Measurements from ENCODE around the gene CACNA2D2. TPM values are rescaled to one million over a fixed set of nuclear protein-coding genes. Genes with fewer than 3 reads are reported as not detected.

Gene CACNA2D2
- total RNA-seq, 2 experiments from 2014 or later = 0.45 to 0.55 TPM

DNA sequence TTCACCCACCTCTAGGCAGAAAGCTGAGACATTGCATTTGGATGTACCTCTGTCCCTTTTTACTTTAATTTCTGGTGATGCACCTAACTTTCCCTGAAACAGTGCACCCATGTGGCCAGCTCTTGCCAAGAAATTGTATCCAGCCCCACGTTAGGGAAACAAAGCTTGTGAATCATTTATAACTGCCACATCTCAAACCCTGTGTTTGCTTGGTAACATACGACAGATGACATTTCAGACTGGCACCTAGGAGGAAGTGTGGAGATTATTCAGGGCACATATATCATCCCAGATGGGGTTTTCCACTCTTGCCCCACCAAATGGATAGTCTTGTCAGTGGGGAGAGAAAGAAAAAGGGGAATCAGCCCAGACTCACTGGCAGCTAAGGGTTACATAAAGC is 150.7 kb downstream of the CACNA2D2 start:
- H3K27me3 Mint-ChIP-seq = no peaks in the 10 kb centered on the region
- DNase-seq = no peak
- CTCF ChIA-PET = interaction anchor here (0.6 to 7.0 kb wide), 7 partner anchors 10 to 203 kb away, joined by 3 to 31 read pairs (median 4); partner anchors contain the start of genes HYAL3, NAA80 and RASSF1
- peak overlapping the region; percentile 53 for H3K27ac Mint-ChIP-seq
- H3K9me3 Mint-ChIP-seq = no peaks in the 10 kb centered on the region
- POLR2A ChIA-PET = interaction anchor here (0.8 to 32.1 kb wide), 4 partner anchors 25 to 265 kb away, joined by 3 to 704 read pairs (median 4); partner anchors contain the start of genes HYAL2, RASSF1 and TUSC2
- peaks cover 69% of the 10 kb centered on the region for H3K4me1 Mint-ChIP-seq
- H3K4me3 Mint-ChIP-seq = no peak overlapping the region
- H3K36me3 Mint-ChIP-seq (ENCODE audit: low read depth) = peaks cover 53% of the 10 kb centered on the region

DNA sequence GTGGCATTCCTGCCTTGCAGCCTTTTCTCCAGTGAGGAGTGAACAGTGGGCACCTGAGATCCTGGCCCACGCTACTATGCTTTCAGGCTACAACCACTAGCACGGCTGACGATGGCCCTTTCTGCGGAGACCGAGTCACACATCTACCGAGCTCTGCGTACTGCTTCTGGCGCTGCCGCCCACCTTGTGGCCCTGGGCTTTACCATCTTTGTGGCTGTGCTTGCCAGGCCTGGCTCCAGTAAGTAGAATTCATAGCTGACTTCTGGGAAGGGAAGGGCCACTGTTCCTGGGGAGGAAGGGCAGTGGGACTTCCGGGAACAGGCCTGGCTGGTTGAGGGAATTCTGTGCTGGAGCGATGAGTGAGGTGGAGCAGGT is 152.1 kb downstream of the CACNA2D2 start:
- Mint-ChIP-seq H3K27me3 (no peaks in the 10 kb centered on the region), H3K9me3 (no peaks in the 10 kb centered on the region), H3K36me3 (ENCODE audit: low read depth) (peaks cover 49% of the 10 kb centered on the region), H3K4me1 (peaks cover 66% of the 10 kb centered on the region), H3K27ac (peak overlapping the region; percentile 93), H3K4me3 (peak overlapping the region; percentile 91)
- ChIA-PET CTCF (interaction anchor here (0.8 to 7.0 kb wide), 5 partner anchors 12 to 192 kb away, joined by 3 to 65 read pairs (median 31); partner anchors contain the start of genes HYAL3, NAA80 and RASSF1), POLR2A (interaction anchor here (1.1 to 32.1 kb wide), 12 partner anchors 8 to 260 kb away, joined by 3 to 704 read pairs (median 9); partner anchors contain the start of genes CISH, HEMK1, HYAL2 and HYAL3)
- no peak for DNase-seq

DNA sequence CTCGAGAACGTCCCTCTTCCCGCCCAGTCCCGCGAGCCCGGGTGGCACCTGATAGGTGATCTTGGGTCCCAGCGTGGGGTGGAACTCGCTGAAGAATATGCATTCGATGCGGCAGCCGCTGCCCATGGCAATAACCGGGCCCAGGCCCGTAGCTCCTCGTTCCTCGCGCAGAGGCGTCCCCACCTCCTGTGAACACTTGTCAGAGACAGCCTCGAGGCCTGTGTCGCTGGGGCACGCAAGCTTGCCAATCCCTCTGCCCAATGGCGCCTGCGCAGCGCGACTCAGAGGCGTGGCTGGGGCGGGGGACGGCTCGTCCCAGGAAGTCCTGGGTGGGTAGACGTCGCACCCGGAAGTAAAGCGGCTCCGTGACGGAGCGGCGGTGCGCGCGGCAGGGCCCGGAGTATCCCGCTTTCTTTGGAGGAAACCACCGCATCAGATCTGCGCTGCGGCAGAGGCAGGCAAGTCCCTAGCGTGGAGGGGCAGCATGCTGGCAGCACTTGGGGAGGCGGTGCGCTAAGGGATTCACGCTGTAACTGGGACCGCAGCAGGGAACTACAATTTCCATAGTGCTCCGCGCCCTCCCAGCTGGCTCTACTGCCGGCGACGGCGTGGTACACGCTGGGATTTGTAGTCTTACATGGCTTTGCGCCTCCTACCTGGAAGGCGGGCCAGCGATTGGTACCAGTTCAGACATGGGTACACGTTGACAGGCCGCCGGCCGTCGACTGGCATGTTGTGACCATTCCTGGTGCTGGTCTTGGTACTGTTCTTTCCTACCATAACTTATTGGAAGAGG is 152.7 kb downstream of the CACNA2D2 start, which contains the start of the genes CYB561D2 and NPRL2:
Gene CYB561D2, plus strand, starts transcription at position 336 of the 796 bp plus-strand sequence. CDS start 572 bp downstream, outside the sequence.
Gene NPRL2, minus strand, starts transcription at position 249 of the 796 bp plus-strand sequence. Its CDS starts 123 bp downstream, at position 126.
- ChIA-PET CTCF (interaction anchor here (0.7 to 7.0 kb wide), 11 partner anchors 9 to 263 kb away, joined by 3 to 65 read pairs (median 4); partner anchors contain the start of genes CISH, HYAL3, NAA80 and RASSF1), POLR2A (interaction anchor here (0.9 to 32.1 kb wide), 17 partner anchors 8 to 268 kb away, joined by 3 to 704 read pairs (median 5); partner anchors contain the start of genes CISH, HEMK1, HYAL2 and HYAL3)
- Mint-ChIP-seq H3K4me3 (peak within 1 kb of the TSS; percentile 91), H3K27ac (peak within 1 kb of the TSS; percentile 93), H3K27me3 (no peaks in the 10 kb centered on the region), H3K9me3 (no peaks in the 10 kb centered on the region), H3K4me1 (peaks cover 66% of the 10 kb centered on the region), H3K36me3 (ENCODE audit: low read depth) (peaks cover 49% of the 10 kb centered on the region)
- peak; percentile 99 for DNase-seq

DNA sequence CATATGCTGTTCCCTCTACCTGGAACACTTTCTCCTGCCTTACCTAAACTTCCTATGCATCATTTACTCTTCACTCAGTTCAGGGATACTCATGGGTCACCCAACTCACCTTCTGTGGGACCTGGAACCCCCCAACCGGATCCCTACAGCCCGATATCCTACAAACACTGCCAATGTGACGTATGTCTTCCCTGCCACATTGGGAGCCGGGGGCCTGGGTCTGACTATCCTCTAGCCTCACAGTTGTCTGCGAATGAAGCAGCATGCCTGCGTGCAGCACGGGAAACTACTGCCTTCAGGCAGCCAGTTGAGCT is 153.3 kb downstream of the CACNA2D2 start:
- Mint-ChIP-seq H3K9me3 (no peaks in the 10 kb centered on the region), H3K36me3 (ENCODE audit: low read depth) (peaks cover 46% of the 10 kb centered on the region), H3K27me3 (no peaks in the 10 kb centered on the region), H3K4me1 (peaks cover 67% of the 10 kb centered on the region), H3K27ac (peak overlapping the region; percentile 93), H3K4me3 (peak overlapping the region; percentile 91)
- ChIA-PET POLR2A (interaction anchor here (0.9 to 32.1 kb wide), 17 partner anchors 9 to 268 kb away, joined by 3 to 704 read pairs (median 5); partner anchors contain the start of genes CISH, HEMK1, HYAL2 and HYAL3), CTCF (interaction anchor here (0.7 to 7.0 kb wide), 10 partner anchors 10 to 263 kb away, joined by 3 to 65 read pairs (median 4); partner anchors contain the start of genes CISH, RASSF1 and TMEM115)
- no peak for DNase-seq

DNA sequence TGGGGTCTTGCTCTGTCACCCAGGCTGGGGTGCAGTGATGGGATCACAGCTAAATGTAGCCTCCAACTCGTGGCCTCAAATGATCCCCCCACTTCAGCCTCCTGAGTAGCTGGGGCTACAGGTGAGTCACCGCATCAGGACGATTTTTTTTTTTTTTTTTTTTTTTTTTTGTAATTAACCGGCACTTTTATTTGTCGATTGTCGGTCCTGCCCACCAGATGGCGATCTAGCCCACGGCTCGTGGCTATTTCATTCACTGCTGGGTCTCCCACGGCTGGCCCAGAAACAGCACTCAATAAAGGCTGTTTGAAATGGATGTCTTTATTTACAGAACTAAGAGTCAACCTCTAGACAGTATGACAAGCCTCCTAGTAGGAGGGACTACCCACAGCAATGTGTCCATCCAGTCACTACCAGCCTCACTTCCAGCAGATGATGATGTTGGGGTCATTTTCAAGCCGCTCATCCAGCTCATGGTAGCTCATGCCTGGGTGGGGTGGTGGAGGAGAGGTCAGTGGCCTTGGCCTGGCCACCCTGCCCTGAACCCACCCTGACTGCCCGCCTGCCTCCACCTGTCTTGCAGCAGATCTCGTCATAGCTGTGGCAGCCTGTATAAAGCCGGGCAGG is 156.1 kb downstream of the CACNA2D2 start:
- Mint-ChIP-seq H3K4me1 (peaks cover 83% of the 10 kb centered on the region), H3K27me3 (no peaks in the 10 kb centered on the region), H3K4me3 (no peak overlapping the region), H3K9me3 (no peaks in the 10 kb centered on the region), H3K36me3 (ENCODE audit: low read depth) (peaks cover 30% of the 10 kb centered on the region), H3K27ac (peak overlapping the region; percentile 58)
- POLR2A ChIA-PET = interaction anchor here (0.8 to 32.1 kb wide), 7 partner anchors 10 to 265 kb away, joined by 3 to 704 read pairs (median 12); partner anchors contain the start of genes C3orf18, CISH, HYAL2 and HYAL3
- peak; percentile 83 for DNase-seq
- CTCF ChIA-PET = interaction anchor here (0.6 to 7.0 kb wide), 14 partner anchors 9 to 285 kb away, joined by 3 to 65 read pairs (median 4); partner anchors contain the start of gene RASSF1

DNA sequence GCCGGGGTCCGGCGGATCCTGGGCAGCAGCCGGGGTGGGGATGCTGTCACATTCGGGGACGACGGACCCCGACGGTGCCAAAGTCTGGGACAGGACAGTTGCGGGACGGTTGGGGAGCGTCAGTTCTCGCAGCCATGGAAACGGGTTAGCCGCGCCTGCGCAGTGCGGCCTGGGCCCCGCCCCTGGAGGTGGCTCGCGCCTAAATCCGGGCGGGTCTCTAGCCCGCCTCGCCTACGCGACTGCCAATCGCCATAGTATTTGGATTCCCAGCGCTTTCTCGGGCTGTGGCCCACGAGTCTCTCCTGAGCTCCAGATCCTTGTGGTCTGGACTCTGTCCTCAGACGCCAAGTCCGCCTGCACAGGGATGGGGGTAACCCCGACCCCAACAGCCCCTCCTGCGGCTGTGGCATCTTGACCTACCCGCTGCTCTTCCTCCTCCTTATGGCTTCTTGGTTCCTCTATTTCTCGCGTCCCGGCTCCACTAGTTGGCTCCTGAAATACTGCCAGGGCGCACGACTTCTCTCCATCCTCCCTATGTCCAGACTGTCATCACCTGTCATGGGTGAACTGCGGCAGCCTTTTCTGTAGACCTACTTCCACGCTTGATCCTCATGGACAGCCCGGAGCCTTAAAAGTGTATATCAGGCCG is 157.7 kb downstream of the CACNA2D2 start, which contains the start of gene ZMYND10:
Gene ZMYND10, minus strand, starts transcription at position 147 of the 649 bp plus-strand sequence. CDS start 153 bp downstream, outside the sequence.
- Mint-ChIP-seq H3K9me3 (no peaks in the 10 kb centered on the region), H3K27ac (peak within 1 kb of the TSS; percentile 54), H3K27me3 (no peaks in the 10 kb centered on the region), H3K4me1 (peaks cover 85% of the 10 kb centered on the region), H3K4me3 (peak within 1 kb of the TSS; percentile 62), H3K36me3 (ENCODE audit: low read depth) (peaks cover 27% of the 10 kb centered on the region)
- ChIA-PET POLR2A (interaction anchor here (1.1 to 32.1 kb wide), 6 partner anchors 11 to 268 kb away, joined by 3 to 704 read pairs (median 6); partner anchors contain the start of genes HEMK1, HYAL2, HYAL3 and NAA80), CTCF (interaction anchor here (0.7 to 6.5 kb wide), 3 partner anchors 7 to 285 kb away, joined by 3 to 65 read pairs (median 4); partner anchors contain the start of genes HEMK1 and RASSF1)
- peak; percentile 85 for DNase-seq

DNA sequence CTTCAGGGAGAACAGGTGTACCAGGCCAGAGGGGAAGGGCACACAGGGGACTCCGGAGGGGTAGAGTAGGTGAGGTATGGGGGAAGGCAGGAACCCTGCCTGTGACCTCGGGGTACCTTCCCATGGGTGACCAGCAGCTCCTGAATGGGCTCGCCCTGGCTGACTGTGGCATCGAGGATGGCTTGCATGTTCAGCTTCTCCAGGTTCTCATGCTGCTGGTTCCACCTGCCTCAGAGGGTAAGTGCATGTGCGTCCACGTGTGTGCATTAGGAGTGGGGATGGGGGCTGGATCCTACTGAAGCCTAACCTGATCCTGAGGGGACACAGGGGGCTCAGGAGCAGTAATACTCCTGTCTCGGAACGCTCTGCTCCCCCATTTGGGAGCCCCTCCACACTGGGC is 158.4 kb downstream of the CACNA2D2 start:
- peak overlapping the region; percentile 54 for H3K27ac Mint-ChIP-seq
- DNase-seq = no peak
- peaks cover 24% of the 10 kb centered on the region for H3K36me3 Mint-ChIP-seq (ENCODE audit: low read depth)
- CTCF ChIA-PET = interaction anchor here (0.7 to 1.8 kb wide), 3 partner anchors 224 to 286 kb away, joined by 3 to 4 read pairs (median 3); partner anchors contain the start of gene HEMK1
- POLR2A ChIA-PET = interaction anchor here (0.7 to 32.1 kb wide), 9 partner anchors 10 to 268 kb away, joined by 3 to 704 read pairs (median 5); partner anchors contain the start of genes CISH, HEMK1, HYAL2 and HYAL3
- H3K9me3 Mint-ChIP-seq = no peaks in the 10 kb centered on the region
- no peaks in the 10 kb centered on the region for H3K27me3 Mint-ChIP-seq
- no peak overlapping the region for H3K4me3 Mint-ChIP-seq
- H3K4me1 Mint-ChIP-seq = peaks cover 79% of the 10 kb centered on the region

DNA sequence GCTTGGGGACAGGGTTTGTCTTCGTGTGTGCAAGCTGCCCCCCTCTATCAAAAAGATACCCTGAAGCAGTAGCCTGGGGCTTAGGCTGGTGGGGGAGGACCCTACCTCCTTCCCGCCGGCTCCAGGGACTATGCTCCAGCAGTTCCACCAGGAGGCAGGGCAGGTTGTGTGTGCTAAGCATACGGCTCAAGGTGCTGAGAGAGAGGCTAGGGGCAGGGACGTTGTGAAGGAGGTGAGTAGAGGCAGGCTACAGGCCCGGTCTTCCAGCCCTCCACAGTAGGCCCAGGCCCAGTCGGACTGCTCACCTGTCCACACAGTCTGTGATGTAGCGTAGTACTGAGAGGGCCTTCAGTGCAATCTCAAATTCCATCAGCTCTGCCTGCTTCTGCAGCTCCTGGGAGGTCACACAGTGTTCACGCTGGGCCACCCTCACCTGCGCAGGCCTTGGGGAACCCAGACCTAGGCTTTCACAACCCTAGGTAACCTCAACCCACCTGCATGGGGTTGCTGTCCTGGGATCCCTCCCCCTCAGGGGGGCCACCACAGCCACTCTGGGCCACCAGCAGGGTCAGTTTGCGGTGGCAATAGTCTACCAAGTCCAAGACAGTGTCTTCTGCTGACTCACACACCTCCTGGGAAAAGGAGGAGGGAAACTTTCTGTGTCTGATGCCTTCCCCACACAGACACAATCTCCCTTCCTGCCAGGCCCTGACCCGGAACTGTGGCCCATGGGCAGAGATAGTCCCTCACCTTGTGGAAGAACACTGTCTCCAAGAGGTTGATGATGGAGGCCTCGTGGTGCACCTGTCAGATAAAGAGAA is 160.4 kb downstream of the CACNA2D2 start:
- peaks cover 69% of the 10 kb centered on the region for H3K4me1 Mint-ChIP-seq

DNA sequence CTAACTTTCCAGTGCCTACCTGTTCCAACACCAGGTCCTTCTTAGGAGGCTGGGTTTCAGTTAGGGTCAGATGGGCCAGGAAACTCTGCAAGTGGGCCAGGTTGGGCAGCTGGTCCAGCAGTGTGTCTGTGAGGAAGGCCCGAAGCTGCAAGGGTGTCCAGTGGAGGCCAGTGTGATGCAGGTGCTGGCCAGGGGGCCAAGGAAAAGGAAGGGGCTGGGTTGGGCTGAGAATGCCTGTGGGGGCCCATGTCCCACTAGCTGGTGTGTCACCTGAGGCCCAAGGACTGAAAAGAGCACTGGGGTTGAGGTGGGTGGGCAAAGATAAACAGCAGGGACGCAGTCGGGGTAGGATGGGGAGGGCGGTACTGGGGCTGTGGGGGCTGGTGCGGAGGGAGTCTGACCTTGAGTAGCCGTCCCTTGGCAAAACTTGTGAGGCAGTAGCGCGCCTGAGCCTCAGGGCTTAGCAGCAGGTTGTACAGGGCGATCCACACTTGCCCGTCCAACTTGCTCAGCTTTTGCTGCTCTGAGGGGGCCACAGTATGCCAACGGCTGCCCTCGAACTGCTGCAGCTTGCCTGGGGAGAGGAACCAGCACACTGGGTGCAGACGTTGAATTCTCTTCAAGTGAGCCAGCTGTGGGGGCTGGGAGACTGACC is 161.3 kb downstream of the CACNA2D2 start:
- Mint-ChIP-seq H3K9me3 (no peaks in the 10 kb centered on the region), H3K4me1 (peaks cover 62% of the 10 kb centered on the region), H3K4me3 (peak overlapping the region; percentile 43), H3K27ac (peak overlapping the region; percentile 94), H3K27me3 (no peaks in the 10 kb centered on the region), H3K36me3 (ENCODE audit: low read depth) (peaks cover 33% of the 10 kb centered on the region)
- ChIA-PET POLR2A (interaction anchor here (0.7 to 32.1 kb wide), 6 partner anchors 0 to 265 kb away, joined by 3 to 704 read pairs (median 295); partner anchors contain the start of genes C3orf18, CISH, CYB561D2 and HEMK1), CTCF (interaction anchor here (0.7 to 3.1 kb wide), 4 partner anchors 11 to 270 kb away, joined by 3 to 17 read pairs (median 3); partner anchors contain the start of gene CISH)
- DNase-seq = no peak

More for the DNA sequence above, 160.4 kb downstream of the CACNA2D2 start:
- H3K27ac Mint-ChIP-seq = peak overlapping the region; percentile 94
- no peaks in the 10 kb centered on the region for H3K27me3 Mint-ChIP-seq
- ChIA-PET POLR2A (interaction anchor here (0.7 to 32.1 kb wide), 6 partner anchors 0 to 264 kb away, joined by 3 to 704 read pairs (median 295); partner anchors contain the start of genes C3orf18, CISH, CYB561D2 and HEMK1), CTCF (interaction anchor here (0.8 to 3.1 kb wide), 2 partner anchors 11 to 269 kb away, joined by 3 to 17 read pairs; partner anchors contain the start of gene CISH)
- H3K4me3 Mint-ChIP-seq = no peak overlapping the region
- DNase-seq = no peak
- H3K36me3 Mint-ChIP-seq (ENCODE audit: low read depth) = peaks cover 32% of the 10 kb centered on the region
- H3K9me3 Mint-ChIP-seq = no peaks in the 10 kb centered on the region

DNA sequence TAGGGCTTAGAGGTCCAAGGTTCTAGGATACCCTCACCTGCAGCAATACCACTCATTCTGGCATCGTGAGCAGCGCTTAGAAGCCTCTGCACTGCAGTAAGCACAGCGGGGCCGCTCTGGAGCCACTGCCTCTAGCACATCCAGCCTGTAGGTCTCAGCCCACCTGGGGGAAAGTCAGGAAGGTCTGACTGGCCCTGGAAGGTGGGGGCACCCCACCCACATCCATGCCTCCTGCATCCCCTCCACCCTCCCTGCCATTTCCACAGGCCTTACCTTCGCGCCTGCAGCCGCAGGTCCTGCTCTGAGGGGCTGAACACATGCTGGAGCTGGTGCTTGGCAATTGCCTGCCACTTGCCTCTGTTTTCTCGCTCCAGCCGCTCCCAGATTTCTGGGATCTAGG is 161.9 kb downstream of the CACNA2D2 start:
- peaks cover 61% of the 10 kb centered on the region for H3K4me1 Mint-ChIP-seq
- no peaks in the 10 kb centered on the region for H3K27me3 Mint-ChIP-seq
- H3K36me3 Mint-ChIP-seq (ENCODE audit: low read depth) = peaks cover 37% of the 10 kb centered on the region
- POLR2A ChIA-PET = interaction anchor here (0.8 to 32.1 kb wide), 11 partner anchors 1 to 313 kb away, joined by 3 to 704 read pairs (median 19); partner anchors contain the start of genes C3orf18, CISH, CYB561D2 and HEMK1
- DNase-seq = peak; percentile 47
- peak overlapping the region; percentile 85 for H3K4me3 Mint-ChIP-seq
- CTCF ChIA-PET = interaction anchor here (1.3 to 5.9 kb wide), 7 partner anchors 7 to 277 kb away, joined by 3 to 65 read pairs (median 5); partner anchors contain the start of genes CYB561D2, HYAL3, NAA80 and NPRL2
- H3K27ac Mint-ChIP-seq = peak overlapping the region; percentile 94
- H3K9me3 Mint-ChIP-seq = no peaks in the 10 kb centered on the region
